ENCODE results near the gene OR10A3. TPM values are rescaled to one million over a fixed set of nuclear protein-coding genes. Genes with fewer than 3 reads are reported as not detected.

The OR10A3 gene
- polyA plus RNA-seq, 3 donors, result not detected

DNA sequence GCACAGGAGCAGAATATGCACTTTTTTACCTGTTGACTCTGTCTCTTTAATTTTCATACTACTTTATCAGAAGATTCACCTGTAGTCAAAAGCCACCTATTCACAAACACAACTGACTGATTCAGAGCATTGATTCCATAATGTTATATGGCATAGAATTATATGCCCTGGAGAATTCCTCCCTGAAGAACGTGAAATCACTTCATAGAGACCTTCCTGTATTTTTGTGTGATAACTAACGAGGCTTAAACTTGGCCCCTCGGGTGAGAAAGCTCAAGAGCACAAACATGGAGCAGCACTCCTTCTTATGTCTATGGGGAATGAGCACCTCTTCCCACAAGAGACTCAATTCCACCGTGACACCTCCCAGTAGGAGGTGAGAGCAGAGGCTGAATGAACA, 10.3 kb downstream of the OR10A3 start, which contains the start of gene OR10A6:
Gene OR10A6 (minus strand): TSS at position 101 of the 400 bp plus-strand sequence. CDS start 2,606 bp downstream, outside the sequence.
- no peaks in the 10 kb centered on the region for H3K4me1 ChIP-seq (ENCODE audit: control insufficient read depth in 1 of 2, insufficient read depth in 2 of 2, low read length in 2 of 2)
- H3K9ac ChIP-seq (ENCODE audit: insufficient read depth, low read length, poor library complexity, severe bottlenecking), result no peak within 1 kb of the TSS
- H3K9me3 ChIP-seq (replicated peaks in 1 of 2; ENCODE audit: control insufficient read depth in 1 of 2, insufficient read depth in 1 of 2, low read length in 2 of 2), result no peaks in the 10 kb centered on the region
- H3K79me2 ChIP-seq (ENCODE audit: insufficient read depth, low read length), result no peaks in the 10 kb centered on the region
- H3K4me3 ChIP-seq (replicated peaks in 1 of 3; ENCODE audit: low read depth in 2 of 3, low read length in 3 of 3), result no peak within 1 kb of the TSS
- TF ChIP-seq, protein P1, sequence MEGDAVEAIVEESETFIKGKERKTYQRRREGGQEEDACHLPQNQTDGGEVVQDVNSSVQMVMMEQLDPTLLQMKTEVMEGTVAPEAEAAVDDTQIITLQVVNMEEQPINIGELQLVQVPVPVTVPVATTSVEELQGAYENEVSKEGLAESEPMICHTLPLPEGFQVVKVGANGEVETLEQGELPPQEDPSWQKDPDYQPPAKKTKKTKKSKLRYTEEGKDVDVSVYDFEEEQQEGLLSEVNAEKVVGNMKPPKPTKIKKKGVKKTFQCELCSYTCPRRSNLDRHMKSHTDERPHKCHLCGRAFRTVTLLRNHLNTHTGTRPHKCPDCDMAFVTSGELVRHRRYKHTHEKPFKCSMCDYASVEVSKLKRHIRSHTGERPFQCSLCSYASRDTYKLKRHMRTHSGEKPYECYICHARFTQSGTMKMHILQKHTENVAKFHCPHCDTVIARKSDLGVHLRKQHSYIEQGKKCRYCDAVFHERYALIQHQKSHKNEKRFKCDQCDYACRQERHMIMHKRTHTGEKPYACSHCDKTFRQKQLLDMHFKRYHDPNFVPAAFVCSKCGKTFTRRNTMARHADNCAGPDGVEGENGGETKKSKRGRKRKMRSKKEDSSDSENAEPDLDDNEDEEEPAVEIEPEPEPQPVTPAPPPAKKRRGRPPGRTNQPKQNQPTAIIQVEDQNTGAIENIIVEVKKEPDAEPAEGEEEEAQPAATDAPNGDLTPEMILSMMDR (IDR thresholded peaks at IDR 0.05), result no peak
- no peak within 1 kb of the TSS for H2AFZ ChIP-seq (ENCODE audit: insufficient read depth, low read depth, low read length, poor library complexity, severe bottlenecking)
- no peaks in the 10 kb centered on the region for H3K36me3 ChIP-seq (replicated peaks in 1 of 2; ENCODE audit: control insufficient read depth in 1 of 2, insufficient read depth in 2 of 2, low read length in 2 of 2)
- H3K4me2 ChIP-seq (replicated peaks; ENCODE audit: extremely low read depth, low read length, poor library complexity, severe bottlenecking), result no peak within 1 kb of the TSS
- H4K20me1 ChIP-seq (ENCODE audit: insufficient read depth, low read length), result no peaks in the 10 kb centered on the region
- peaks cover under 1 to 2% (median 2%) of the 10 kb centered on the region in 3 donors for H3K27me3 Mint-ChIP-seq (ENCODE audit: low read depth in 3 of 3)
- H3K27ac Mint-ChIP-seq, result no peak within 1 kb of the TSS
- peaks cover 0 to 4% (median 1%) of the 10 kb centered on the region in 7 donors for H3K9me3 Mint-ChIP-seq
- no peak for DNase-seq
- no peak within 1 kb of the TSS for H3K4me3 Mint-ChIP-seq
- WGBS (ENCODE audit: insufficient coverage), result 60% methylated on average over 1 of the region's 4 CpGs
- H3K27ac ChIP-seq (ENCODE audit: low read depth in 1 of 2, low read length in 2 of 2), result no peak within 1 kb of the TSS
- H3K4me1 Mint-ChIP-seq, result no peaks in the 10 kb centered on the region
- intact Hi-C loops (cut with micrococcal nuclease), result no loop called here
- H3K36me3 Mint-ChIP-seq, result no peaks in the 10 kb centered on the region
- no peaks in the 10 kb centered on the region for H3K27me3 ChIP-seq (ENCODE audit: control insufficient read depth in 2 of 2, insufficient read depth in 2 of 2, low read length in 2 of 2)

DNA sequence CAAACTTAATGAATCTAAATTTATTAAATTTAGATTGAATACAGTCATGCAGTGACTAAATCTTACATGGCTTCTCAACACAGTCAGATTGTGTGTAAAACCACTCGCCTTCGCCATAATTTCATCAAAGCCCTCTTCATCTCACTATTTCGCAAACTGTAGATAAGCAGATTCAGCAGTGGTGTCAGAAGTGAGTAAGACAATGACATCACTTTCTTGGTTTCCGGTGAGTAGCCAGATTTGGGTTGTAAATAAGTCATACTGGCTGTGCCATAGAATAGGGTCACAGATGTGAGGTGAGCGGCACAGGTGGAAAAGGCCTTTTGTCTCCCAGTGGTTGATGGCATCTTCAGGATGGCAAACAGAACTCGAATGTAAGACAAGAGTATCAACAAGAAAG, 13.9 kb downstream of the OR10A3 start:
- intact Hi-C loops (cut with micrococcal nuclease), result no loop called here
- H3K27me3 Mint-ChIP-seq (ENCODE audit: low read depth in 3 of 3), result peaks cover 0 to 2% (median 2%) of the 10 kb centered on the region in 3 donors
- no peak overlapping the region for H3K9ac ChIP-seq (ENCODE audit: insufficient read depth, low read length, poor library complexity, severe bottlenecking)

More for the DNA sequence above, 13.9 kb downstream of the OR10A3 start:
- DNase-seq, result no peak
- H3K27me3 ChIP-seq (ENCODE audit: control insufficient read depth in 2 of 2, insufficient read depth in 2 of 2, low read length in 2 of 2), result no peaks in the 10 kb centered on the region
- Mint-ChIP-seq H3K9me3 (peaks cover 0 to 7% (median 4%) of the 10 kb centered on the region in 7 donors), H3K36me3 (no peaks in the 10 kb centered on the region), H3K4me1 (no peaks in the 10 kb centered on the region), H3K27ac (no peak overlapping the region), H3K4me3 (no peak overlapping the region)
- H3K9me3 ChIP-seq (replicated peaks in 1 of 2; ENCODE audit: control insufficient read depth in 1 of 2, insufficient read depth in 1 of 2, low read length in 2 of 2), result no peaks in the 10 kb centered on the region
- no peaks in the 10 kb centered on the region for H3K79me2 ChIP-seq (ENCODE audit: insufficient read depth, low read length)
- TF ChIP-seq, protein P1 (IDR thresholded peaks at IDR 0.05), result no peak
- H2AFZ ChIP-seq (ENCODE audit: insufficient read depth, low read depth, low read length, poor library complexity, severe bottlenecking), result no peak overlapping the region
- no peaks in the 10 kb centered on the region for H3K36me3 ChIP-seq (replicated peaks in 1 of 2; ENCODE audit: control insufficient read depth in 1 of 2, insufficient read depth in 2 of 2, low read length in 2 of 2)
- H3K27ac ChIP-seq (ENCODE audit: low read depth in 1 of 2, low read length in 2 of 2), result no peak overlapping the region
- H3K4me1 ChIP-seq (ENCODE audit: control insufficient read depth in 1 of 2, insufficient read depth in 2 of 2, low read length in 2 of 2), result no peaks in the 10 kb centered on the region
- no peaks in the 10 kb centered on the region for H4K20me1 ChIP-seq (ENCODE audit: insufficient read depth, low read length)
- H3K4me3 ChIP-seq (replicated peaks in 1 of 3; ENCODE audit: low read depth in 2 of 3, low read length in 3 of 3), result no peak overlapping the region
- H3K4me2 ChIP-seq (replicated peaks; ENCODE audit: extremely low read depth, low read length, poor library complexity, severe bottlenecking), result no peak overlapping the region
- WGBS (ENCODE audit: insufficient coverage), result 90% methylated on average over 2 of the region's 6 CpGs

All from CD14-positive monocyte (primary cell).